Activated naive CD8-positive, alpha-beta T cell treated with anti-CD3 and anti-CD28 coated beads, Interleukin-2, amount 10 ng/mL, durations not matched to agents 7 days and 5 days (primary cell): Measurements from ENCODE around the gene MUC22. TPM values are rescaled to one million over a fixed set of nuclear protein-coding genes. Genes with fewer than 3 reads are reported as not detected.
"Not testable (repeated sequence)": the region's sequence is repeated elsewhere in the genome, so short reads cannot be mapped to it uniquely, and the experiment has no call there.

ENCODE experiments used
- ATAC-seq: fragments of 150-1000 bp; cut with Tn5 transposase; one replicate; pipeline ENCODE4 v1.10.0; 2021; ENCODE audit warnings: low read depth, moderate library complexity
- POLR2A ChIA-PET: fragments of 350-600 bp; sonication (Branson Sonifier 250); formaldehyde crosslinking; loops from one replicate; lab custom pipeline; 2021; ENCODE audit warnings: antibody characterized with exemption; lab: Charles Lee
- DNase-seq: peaks from one replicate; pipeline ENCODE4 v3.0.0; 2021
- H3K27ac Mint-ChIP-seq: one replicate; pipeline ENCODE4 v1.8.0; 2022; ENCODE audit warnings: mild to moderate bottlenecking, mixed read lengths
- H3K27me3 Mint-ChIP-seq: one replicate; pipeline ENCODE4 v1.8.0; 2022; ENCODE audit warnings: mild to moderate bottlenecking, moderate library complexity, mixed read lengths
- H3K36me3 Mint-ChIP-seq: one replicate; pipeline ENCODE4 v1.8.0; 2021; ENCODE audit warnings: mild to moderate bottlenecking, mixed read lengths
- H3K4me1 Mint-ChIP-seq: one replicate; pipeline ENCODE4 v1.8.0; 2021; ENCODE audit warnings: mixed read lengths
- H3K4me3 Mint-ChIP-seq: one replicate; pipeline ENCODE4 v1.8.0; 2022; ENCODE audit warnings: mild to moderate bottlenecking, moderate library complexity, mixed read lengths
- H3K9me3 Mint-ChIP-seq: one replicate; pipeline ENCODE4 v1.8.0; 2021; ENCODE audit warnings: mixed read lengths
- total RNA-seq, 2 experiments: library from RNA; stranded (reverse); gene quantifications; one replicate each; pipeline ENCODE4 v1.2.3, GENCODE V29; 2021

Gene MUC22
- total RNA-seq, 2 experiments from 2014 or later, result not detected

DNA sequence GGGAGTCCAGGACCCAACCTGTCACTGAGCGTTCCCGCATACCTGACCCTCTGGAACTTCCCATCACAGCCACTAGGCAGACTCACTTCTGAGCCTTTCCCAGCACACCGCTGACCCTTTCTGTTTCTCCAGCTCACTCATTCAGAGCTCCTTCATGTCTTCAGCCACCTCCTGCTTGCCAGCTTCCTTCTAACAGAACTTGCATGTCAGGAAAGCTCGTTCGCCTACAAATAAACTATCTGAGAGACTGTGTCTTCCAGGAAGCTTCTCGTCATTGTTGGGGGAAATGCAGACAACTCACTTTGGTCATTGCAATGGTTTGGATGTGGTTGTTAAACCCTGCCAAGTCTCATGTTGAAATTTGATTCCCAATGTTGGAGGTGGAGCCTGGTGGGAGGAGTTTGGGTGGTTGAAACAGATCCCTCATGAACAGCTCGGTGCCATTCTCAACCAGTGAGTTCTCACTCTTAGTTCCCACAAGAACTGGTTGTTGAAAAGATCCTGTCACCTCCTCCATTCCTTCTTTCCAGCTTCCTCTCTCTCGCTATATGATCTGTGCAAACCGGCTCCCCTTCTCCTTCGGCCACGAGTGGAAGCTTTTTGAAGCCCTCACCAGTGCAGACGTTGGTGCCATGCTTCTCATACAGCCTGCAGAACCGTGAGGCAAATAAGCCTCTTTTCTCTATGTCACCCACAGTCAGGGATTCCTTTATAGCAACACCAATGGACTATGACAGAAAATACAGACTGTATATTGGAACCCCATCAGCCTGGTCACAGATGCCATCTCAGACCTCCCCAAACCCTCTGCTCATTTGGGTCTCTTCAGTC lies 28.1 kb upstream of the MUC22 start:
- Mint-ChIP-seq H3K36me3 (no peaks in the 10 kb centered on the region), H3K4me1 (peaks cover 15% of the 10 kb centered on the region), H3K9me3 (no peaks in the 10 kb centered on the region), H3K27me3 (peaks cover 55% of the 10 kb centered on the region), H3K4me3 (no peak overlapping the region), H3K27ac (no peak overlapping the region)
- ATAC-seq, result no peak
- DNase-seq, result no peak
- POLR2A ChIA-PET, result no interaction called here

DNA sequence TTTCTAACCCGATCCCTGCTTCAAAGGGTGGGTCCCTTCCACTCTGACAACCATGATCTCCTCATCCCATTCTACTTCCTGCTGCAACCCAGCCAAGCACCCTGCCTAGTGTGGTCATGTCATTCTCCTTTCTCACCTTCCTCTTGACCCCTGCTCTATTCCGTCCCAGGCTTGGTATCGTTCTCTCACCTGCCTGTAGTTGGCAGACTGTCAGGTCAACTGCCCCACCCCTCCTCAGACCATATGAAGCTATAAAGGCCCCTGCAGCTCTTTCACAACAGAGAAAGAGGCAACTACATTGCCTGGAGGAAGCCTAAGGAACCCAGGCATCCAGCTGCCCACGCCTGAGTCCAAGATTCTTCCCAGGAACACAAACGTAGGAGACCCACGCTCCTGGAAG lies 26.8 kb upstream of the MUC22 start, which contains the start of gene MUC21:
Gene MUC21 (plus strand): TSS at position 280 of the 400 bp plus-strand sequence. CDS start 241 bp downstream, outside the sequence.
- DNase-seq (no peak), ATAC-seq (no peak)
- Mint-ChIP-seq H3K27me3 (peaks cover 45% of the 10 kb centered on the region), H3K9me3 (no peaks in the 10 kb centered on the region), H3K27ac (no peak within 1 kb of the TSS), H3K4me3 (no peak within 1 kb of the TSS), H3K4me1 (peaks cover 15% of the 10 kb centered on the region), H3K36me3 (no peaks in the 10 kb centered on the region)
- POLR2A ChIA-PET, result no interaction called here

DNA sequence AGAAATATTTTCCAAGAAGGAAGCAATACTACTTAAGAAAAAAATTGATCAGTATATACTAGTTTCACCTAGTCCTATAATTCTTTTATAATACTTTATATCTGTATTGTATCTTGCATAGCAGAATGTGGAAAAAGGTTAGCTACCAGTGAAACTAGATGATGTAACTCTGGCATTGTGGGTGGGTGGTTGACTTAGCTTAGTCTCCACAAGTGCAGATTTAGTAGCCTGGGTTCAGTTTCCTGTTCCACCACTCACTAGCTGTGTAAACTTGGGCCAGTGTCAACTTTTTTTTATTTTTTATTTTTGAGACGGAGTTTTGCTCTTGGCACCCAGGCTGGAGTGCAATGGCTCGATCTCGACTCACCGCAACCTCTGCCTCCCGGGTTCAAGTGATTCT lies 24.8 kb upstream of the MUC22 start:
- Mint-ChIP-seq H3K36me3 (no peaks in the 10 kb centered on the region), H3K27ac (no peak overlapping the region), H3K4me1 (peaks cover 20% of the 10 kb centered on the region), H3K4me3 (no peak overlapping the region), H3K27me3 (peaks cover 29% of the 10 kb centered on the region), H3K9me3 (no peaks in the 10 kb centered on the region)
- POLR2A ChIA-PET, result no interaction called here
- ATAC-seq (peak; percentile 73), DNase-seq (no peak)

DNA sequence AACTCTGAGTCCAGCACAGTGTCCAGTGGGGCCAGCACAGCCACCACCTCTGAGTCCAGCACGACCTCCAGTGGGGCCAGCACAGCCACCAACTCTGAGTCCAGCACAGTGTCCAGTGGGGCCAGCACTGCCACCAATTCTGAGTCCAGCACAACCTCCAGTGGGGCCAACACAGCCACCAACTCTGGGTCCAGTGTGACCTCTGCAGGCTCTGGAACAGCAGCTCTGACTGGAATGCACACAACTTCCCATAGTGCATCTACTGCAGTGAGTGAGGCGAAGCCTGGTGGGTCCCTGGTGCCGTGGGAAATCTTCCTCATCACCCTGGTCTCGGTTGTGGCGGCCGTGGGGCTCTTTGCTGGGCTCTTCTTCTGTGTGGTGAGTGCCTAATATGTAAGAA lies 23.0 kb upstream of the MUC22 start:
- no peak overlapping the region for H3K27ac Mint-ChIP-seq
- POLR2A ChIA-PET, result no interaction called here
- ATAC-seq (no peak), DNase-seq (no peak)
- H3K36me3 Mint-ChIP-seq, result no peaks in the 10 kb centered on the region
- H3K4me3 Mint-ChIP-seq, result no peak overlapping the region
- H3K4me1 Mint-ChIP-seq, result peaks cover 21% of the 10 kb centered on the region
- H3K9me3 Mint-ChIP-seq, result no peaks in the 10 kb centered on the region
- peaks cover 16% of the 10 kb centered on the region for H3K27me3 Mint-ChIP-seq

DNA sequence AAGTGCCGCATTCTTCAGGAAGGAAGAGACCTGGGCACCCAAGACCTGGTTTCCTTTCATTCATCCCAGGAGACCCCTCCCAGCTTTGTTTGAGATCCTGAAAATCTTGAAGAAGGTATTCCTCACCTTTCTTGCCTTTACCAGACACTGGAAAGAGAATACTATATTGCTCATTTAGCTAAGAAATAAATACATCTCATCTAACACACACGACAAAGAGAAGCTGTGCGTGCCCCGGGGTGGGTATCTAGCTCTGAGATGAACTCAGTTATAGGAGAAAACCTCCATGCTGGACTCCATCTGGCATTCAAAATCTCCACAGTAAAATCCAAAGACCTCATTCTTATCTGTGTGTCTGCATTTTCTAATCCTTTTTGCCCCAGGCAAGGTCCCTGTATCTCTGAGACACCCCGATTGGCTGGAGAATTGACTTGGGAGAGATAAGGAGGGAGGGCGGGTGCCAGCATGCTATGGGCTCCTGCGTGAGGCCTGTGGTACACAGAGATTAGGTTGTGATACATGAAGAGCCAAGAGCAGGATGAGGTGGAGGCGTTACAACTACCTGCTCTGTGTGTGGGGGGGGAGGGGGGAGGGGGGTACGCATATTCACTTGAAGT lies 22.0 kb upstream of the MUC22 start:
- H3K9me3 Mint-ChIP-seq, result no peaks in the 10 kb centered on the region
- H3K27me3 Mint-ChIP-seq, result peaks cover 5% of the 10 kb centered on the region
- POLR2A ChIA-PET, result no interaction called here
- ATAC-seq (no peak), DNase-seq (no peak)
- H3K36me3 Mint-ChIP-seq, result no peaks in the 10 kb centered on the region
- H3K4me1 Mint-ChIP-seq, result peaks cover 17% of the 10 kb centered on the region
- no peak overlapping the region for H3K4me3 Mint-ChIP-seq
- H3K27ac Mint-ChIP-seq, result no peak overlapping the region

DNA sequence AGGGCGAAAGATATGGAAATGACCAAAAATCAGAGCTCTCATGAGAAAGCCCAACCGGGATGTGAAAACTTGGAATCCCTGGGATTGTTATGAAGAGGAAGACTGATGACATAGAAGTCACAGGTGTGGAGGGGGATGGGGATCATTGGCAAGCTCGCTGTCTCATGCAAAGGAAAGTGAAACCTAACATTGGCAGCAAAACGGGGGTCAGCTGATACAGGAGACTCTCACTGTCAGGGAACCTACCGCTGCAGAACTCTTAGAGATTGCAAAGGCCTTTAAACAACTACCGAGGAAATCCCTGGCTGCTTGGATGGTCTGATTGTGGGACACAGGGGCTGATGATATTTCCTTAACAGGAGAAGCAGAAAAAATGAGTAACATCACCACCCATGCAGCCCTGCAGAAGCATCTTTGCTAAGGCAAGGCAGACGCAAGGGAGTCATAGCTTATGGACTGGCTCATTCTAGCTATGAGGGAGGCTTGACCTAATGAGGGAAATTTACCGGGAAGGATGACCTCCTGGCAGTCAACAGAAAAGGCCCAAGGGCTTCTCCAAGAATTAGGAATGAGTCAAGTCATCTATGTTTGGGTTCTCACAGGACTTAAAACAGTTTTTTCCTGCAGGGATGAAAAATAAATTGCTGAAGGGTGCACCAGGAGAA lies 19.7 kb upstream of the MUC22 start:
- no peaks in the 10 kb centered on the region for H3K9me3 Mint-ChIP-seq
- DNase-seq (peak; percentile 37), ATAC-seq (peak; percentile 88)
- H3K4me1 Mint-ChIP-seq, result peaks cover 10% of the 10 kb centered on the region
- H3K36me3 Mint-ChIP-seq, result no peaks in the 10 kb centered on the region
- peak overlapping the region; percentile 78 for H3K4me3 Mint-ChIP-seq
- H3K27me3 Mint-ChIP-seq, result peaks cover 3% of the 10 kb centered on the region
- POLR2A ChIA-PET, result interaction anchor here (0.6 to 1.9 kb wide), 2 partner anchors 16 to 35 kb away, joined by 3 to 6 read pairs; no protein-coding TSS in a partner anchor
- H3K27ac Mint-ChIP-seq, result peak overlapping the region; percentile 83

DNA sequence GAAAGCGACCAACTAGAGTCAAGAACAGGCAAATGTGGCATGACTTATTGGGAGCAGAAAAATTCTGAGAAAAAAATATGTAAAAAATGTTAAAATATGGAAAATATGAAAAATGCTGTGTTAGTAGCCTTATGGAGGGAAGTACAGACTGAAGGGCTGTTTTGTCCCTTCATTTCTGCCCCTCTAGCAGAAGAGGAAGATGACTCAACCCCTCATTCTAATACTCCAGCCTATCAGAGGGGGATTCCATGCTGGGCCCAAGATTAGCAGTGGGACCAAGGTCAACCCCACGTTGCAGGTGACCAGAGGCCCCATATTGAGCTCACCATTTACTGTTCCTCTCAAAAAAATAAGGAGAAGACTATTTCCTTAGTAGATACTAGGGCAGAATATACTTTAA lies 18.4 kb upstream of the MUC22 start:
- DNase-seq, result no peak
- Mint-ChIP-seq H3K36me3 (no peaks in the 10 kb centered on the region), H3K4me3 (no peak overlapping the region), H3K27me3 (peaks cover 3% of the 10 kb centered on the region), H3K4me1 (peaks cover 10% of the 10 kb centered on the region), H3K9me3 (no peaks in the 10 kb centered on the region), H3K27ac (no peak overlapping the region)
- no peak for ATAC-seq
- POLR2A ChIA-PET, result no interaction called here

DNA sequence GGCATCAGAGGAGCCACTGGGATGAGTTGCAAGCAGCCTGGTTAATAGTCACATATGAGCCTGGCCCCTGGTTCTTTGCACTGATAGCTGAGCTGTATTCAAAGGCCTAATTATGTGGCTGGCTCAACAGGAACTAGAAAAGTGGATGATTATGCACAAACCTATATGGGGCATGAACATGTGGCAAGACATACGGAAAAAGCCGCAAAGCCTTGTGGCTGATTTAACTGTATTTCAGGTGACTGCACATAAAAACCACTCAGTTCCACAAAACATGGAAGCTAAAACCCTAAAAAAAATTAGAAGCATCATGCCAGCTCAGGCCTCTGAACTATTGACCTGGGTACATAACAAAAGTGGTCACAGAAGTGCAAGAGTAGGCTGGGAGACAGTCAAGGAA lies 13.0 kb upstream of the MUC22 start:
- ATAC-seq, result no peak
- Mint-ChIP-seq H3K9me3 (peaks cover 1% of the 10 kb centered on the region), H3K4me1 (peaks cover 1% of the 10 kb centered on the region), H3K27ac (no peak overlapping the region), H3K4me3 (no peak overlapping the region), H3K27me3 (peaks cover 6% of the 10 kb centered on the region), H3K36me3 (no peaks in the 10 kb centered on the region)
- DNase-seq, result no peak
- POLR2A ChIA-PET, result no interaction called here

DNA sequence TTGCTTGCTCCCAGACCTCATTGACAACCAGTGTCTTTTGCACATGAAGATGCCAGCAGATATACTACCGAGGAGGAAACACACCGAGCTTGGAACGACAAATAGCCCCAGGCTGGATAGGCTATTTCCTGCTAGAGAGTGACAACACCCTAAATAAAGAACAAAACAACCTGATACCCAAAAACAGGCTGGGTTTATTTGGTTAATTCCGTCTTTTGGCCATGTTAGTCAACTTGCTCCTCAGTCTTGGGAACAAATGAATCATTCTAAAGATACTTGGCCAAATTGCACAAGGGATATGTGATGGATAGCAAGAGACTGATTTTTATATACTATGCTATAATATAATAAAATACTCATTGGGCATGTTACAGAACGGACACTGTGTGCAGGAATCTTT lies 11.5 kb upstream of the MUC22 start:
- H3K4me3 Mint-ChIP-seq, result no peak overlapping the region

DNA sequence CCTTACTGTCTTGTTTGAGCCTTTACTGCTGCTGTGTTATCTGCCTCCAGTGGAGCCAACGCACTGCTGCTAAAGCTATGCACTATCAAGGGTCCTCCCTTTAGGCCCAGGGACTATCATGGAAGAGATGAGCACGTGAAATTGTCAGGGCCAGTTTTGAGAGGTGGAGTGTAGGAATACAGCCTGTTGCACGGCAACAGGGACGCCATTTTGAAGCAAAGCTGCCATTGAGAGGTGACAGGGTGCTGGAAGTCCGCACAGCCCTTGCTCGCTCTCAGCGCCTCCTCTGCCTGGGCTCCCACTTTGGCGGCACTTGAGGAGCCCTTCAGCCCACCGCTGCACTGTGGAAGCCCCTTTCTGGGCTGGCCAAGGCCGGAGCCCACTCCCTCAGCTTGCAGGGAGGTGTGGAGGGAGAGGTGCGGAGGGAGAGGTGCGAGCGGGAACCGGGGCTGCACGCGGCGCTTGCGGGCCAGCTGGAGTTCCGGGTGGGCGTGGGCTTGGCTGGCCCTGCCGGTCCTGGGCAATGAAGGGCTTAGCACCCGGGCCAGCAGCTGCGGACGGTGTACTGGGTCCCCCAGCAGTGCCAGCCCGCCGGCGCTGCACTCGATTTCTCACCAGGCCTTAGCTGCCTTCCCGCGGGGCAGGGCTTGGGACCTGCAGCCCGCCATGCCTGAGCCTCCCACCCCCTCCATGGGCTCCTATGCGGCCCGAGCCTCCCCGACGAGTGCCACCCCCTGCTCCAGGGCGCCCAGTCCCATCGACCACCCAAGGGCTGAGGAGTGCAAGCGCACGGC lies 10.0 kb upstream of the MUC22 start:
- H3K4me3 Mint-ChIP-seq, DNase-seq, H3K9me3 Mint-ChIP-seq, H3K27ac Mint-ChIP-seq, ATAC-seq, H3K4me1 Mint-ChIP-seq, H3K27me3 Mint-ChIP-seq, H3K36me3 Mint-ChIP-seq: not testable (repeated sequence)
- POLR2A ChIA-PET, result interaction anchor here (0.6 kb wide), 1 partner anchor 59 kb away, joined by 3 read pairs; no protein-coding TSS in a partner anchor

More for the DNA sequence above, 11.5 kb upstream of the MUC22 start:
- POLR2A ChIA-PET, result no interaction called here
- peaks cover 1% of the 10 kb centered on the region for H3K9me3 Mint-ChIP-seq
- no peak for DNase-seq
- H3K27ac Mint-ChIP-seq, result no peak overlapping the region
- peaks cover 6% of the 10 kb centered on the region for H3K27me3 Mint-ChIP-seq
- ATAC-seq, result no peak
- H3K4me1 Mint-ChIP-seq, result peaks cover 1% of the 10 kb centered on the region
- H3K36me3 Mint-ChIP-seq, result no peaks in the 10 kb centered on the region

DNA sequence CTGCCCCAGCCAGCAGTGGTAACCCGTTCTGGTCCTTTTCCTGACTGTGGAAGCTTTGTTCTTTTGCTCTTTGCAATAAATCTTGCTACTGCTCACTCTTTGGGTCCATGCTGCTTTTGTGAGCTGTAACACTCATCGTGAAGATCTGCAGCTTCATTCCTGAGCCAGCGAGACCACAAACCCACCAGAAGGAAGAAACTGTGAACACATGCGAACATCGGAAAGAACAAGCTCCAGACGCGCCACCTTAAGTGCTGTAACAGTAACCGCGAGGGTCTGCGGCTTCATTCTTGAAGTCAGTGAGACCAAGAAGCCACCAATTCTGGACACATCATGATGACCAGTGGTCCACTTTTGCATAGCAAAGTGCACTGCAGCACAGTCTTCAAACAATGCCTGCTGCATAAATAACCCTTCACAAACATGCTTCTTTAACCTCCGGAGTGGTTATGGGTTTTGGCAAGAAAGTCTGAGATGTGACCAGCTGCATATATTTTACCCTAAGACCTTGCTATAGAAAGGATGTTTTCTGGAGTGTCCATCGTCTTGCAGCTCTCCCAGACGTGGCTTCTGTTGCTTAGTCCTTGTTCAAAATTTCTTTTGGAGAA lies 8.9 kb upstream of the MUC22 start:
- Mint-ChIP-seq H3K27me3 (peaks cover 15% of the 10 kb centered on the region), H3K36me3 (no peaks in the 10 kb centered on the region), H3K4me1 (peaks cover 4% of the 10 kb centered on the region), H3K27ac (no peak overlapping the region), H3K4me3 (no peak overlapping the region), H3K9me3 (peaks cover 1% of the 10 kb centered on the region)
- no peak for DNase-seq
- POLR2A ChIA-PET, result no interaction called here
- ATAC-seq, result no peak

DNA sequence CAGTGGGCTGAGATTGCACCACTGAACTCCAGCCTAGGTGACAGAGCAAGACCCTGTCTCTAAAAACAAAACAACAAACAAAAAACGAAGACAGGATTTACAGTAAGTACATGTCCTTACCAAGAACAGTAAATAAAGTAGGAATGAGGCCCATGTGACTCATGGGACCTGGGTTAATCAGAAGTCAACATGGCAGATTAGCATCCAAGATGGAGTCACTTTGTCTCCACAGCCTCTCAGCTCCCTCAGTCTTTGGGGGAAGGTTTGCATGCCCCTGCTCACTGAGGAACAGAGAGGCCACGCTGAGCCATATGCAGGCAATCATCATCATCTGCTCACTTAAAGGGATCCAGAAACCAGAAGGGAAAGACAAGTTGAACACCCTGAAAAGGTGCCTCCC lies 7.8 kb upstream of the MUC22 start:
- POLR2A ChIA-PET, result no interaction called here
- no peak for DNase-seq
- Mint-ChIP-seq H3K27ac (no peak overlapping the region), H3K4me1 (peaks cover 4% of the 10 kb centered on the region), H3K9me3 (peaks cover 1% of the 10 kb centered on the region), H3K36me3 (no peaks in the 10 kb centered on the region), H3K4me3 (no peak overlapping the region), H3K27me3 (peaks cover 18% of the 10 kb centered on the region)
- no peak for ATAC-seq

DNA sequence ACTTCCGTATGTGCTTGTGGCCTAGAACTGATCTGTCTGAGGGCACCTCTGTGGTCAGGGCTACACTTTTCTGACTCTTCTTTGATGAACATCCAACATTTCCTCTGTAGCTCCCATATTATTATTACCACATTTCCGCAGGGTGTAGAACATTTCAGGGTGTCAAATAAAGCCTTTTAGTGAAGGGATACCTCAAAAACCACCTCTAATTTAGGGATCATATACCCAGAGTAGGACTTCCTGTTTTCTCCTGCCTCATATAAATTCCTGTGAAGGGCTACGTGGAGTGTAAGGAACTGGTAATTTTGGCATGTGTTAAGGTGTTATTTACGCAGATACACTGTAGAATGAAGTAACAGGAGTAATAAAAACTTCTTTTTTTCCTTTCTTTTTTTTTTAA lies 5.5 kb upstream of the MUC22 start:
- POLR2A ChIA-PET, result no interaction called here
- peaks cover 4% of the 10 kb centered on the region for H3K4me1 Mint-ChIP-seq
- no peak overlapping the region for H3K27ac Mint-ChIP-seq
- peaks cover 1% of the 10 kb centered on the region for H3K9me3 Mint-ChIP-seq
- DNase-seq, result no peak
- H3K27me3 Mint-ChIP-seq, result peaks cover 29% of the 10 kb centered on the region
- no peak overlapping the region for H3K4me3 Mint-ChIP-seq
- ATAC-seq, result no peak
- H3K36me3 Mint-ChIP-seq, result no peaks in the 10 kb centered on the region
